Keratinocyte (primary cell): ENCODE results near the gene TRPM2. TPM values are rescaled to one million over a fixed set of nuclear protein-coding genes. Genes with fewer than 3 reads are reported as not detected.

Experiments used
- DNase-seq: peaks from one replicate; pipeline ENCODE4 v3.0.0-alpha.2; 2011; ENCODE audit warnings: low read depth, missing footprints, low spot score
- FAIRE-seq: peaks from 2 replicates; lab custom pipeline; 2011; peaks lifted over from hg19 to GRCh38; lab: Jason Lieb, UNC
- H2AFZ ChIP-seq: 2 replicates; pipeline ENCODE4 v1.6.0; 2012; ENCODE audit warnings: low read length, control low read depth, inconsistent platforms; ENCODE audit not compliant: control insufficient read depth
- H3K27ac ChIP-seq: 2 replicates; pipeline ENCODE4 v1.5.1; 2011; ENCODE audit warnings: low read length; ENCODE audit not compliant: control insufficient read depth, insufficient read depth
- H3K27me3 ChIP-seq: 3 replicates; pipeline ENCODE4 v1.6.0; 2011; ENCODE audit warnings: low read length; ENCODE audit not compliant: control insufficient read depth, insufficient read depth; ENCODE audit errors: extremely low read depth
- H3K36me3 ChIP-seq, 2 experiments: 2 replicates in 1 of 2; 3 replicates in 1 of 2; pipeline ENCODE4 v1.5.1; 2011; ENCODE audit warnings: low read length in 2 of 2, mild to moderate bottlenecking in 1 of 2; ENCODE audit not compliant: control insufficient read depth in 2 of 2, insufficient read depth in 2 of 2; ENCODE audit errors: extremely low read depth in 1 of 2
- H3K4me1 ChIP-seq: 3 replicates; pipeline ENCODE4 v1.5.1; 2011; ENCODE audit warnings: low read length; ENCODE audit not compliant: control insufficient read depth, insufficient read depth; ENCODE audit errors: extremely low read depth
- H3K4me2 ChIP-seq: 3 replicates; pipeline ENCODE4 v1.6.0; 2011; ENCODE audit warnings: low read depth, low read length; ENCODE audit not compliant: control insufficient read depth, insufficient read depth; ENCODE audit errors: extremely low read depth
- H3K4me3 ChIP-seq, 3 experiments: fragments of 200-600 bp in 1 of 3; sonication (generic) in 1 of 3; 2 replicates in 2 of 3; 3 replicates in 1 of 3; pipeline ENCODE4 v1.5.1; 2011 to 2016; ENCODE audit warnings: low read length in 3 of 3, mild to moderate bottlenecking in 3 of 3, control low read depth in 2 of 3, inconsistent platforms in 1 of 3, low read depth in 1 of 3, mixed read lengths in 1 of 3, mixed run types in 1 of 3, moderate library complexity in 1 of 3; ENCODE audit not compliant: control insufficient read depth in 2 of 3, insufficient read depth in 2 of 3; ENCODE audit errors: extremely low read depth in 1 of 3
- H3K79me2 ChIP-seq: 2 replicates; pipeline ENCODE4 v1.6.0; 2012; ENCODE audit warnings: low read length; ENCODE audit not compliant: control insufficient read depth, insufficient read depth
- H3K9ac ChIP-seq: 3 replicates; pipeline ENCODE4 v1.6.0; 2011; ENCODE audit warnings: low read length; ENCODE audit not compliant: control insufficient read depth, insufficient read depth; ENCODE audit errors: extremely low read depth
- H3K9me1 ChIP-seq: 3 replicates; pipeline ENCODE4 v1.6.0; 2011; ENCODE audit warnings: low read length; ENCODE audit not compliant: control insufficient read depth, insufficient read depth; ENCODE audit errors: extremely low read depth
- H3K9me3 ChIP-seq: 2 replicates; pipeline ENCODE4 v1.5.1; 2012; ENCODE audit warnings: low read depth, low read length; ENCODE audit not compliant: control insufficient read depth
- H4K20me1 ChIP-seq: 3 replicates; pipeline ENCODE4 v1.6.0; 2011; ENCODE audit warnings: low read length; ENCODE audit not compliant: control insufficient read depth, insufficient read depth; ENCODE audit errors: extremely low read depth
- EZH2 ChIP-seq: IDR thresholded peaks from one replicate; pipeline ENCODE4 v1.6.1; 2012; ENCODE audit warnings: inconsistent platforms, mild to moderate bottlenecking, low read length, moderate library complexity
- dilution Hi-C: fragments of 300-500 bp; cut with MboI; formaldehyde crosslinking; loops from one replicate; pipeline ENCODE4 v1.7.0; 2020; ENCODE audit warnings: low sequenced_read_pairs; ENCODE audit not compliant: extremely low pct_ligation_motif_present
- polyA plus RNA-seq, 5 experiments: library from polyadenylated mRNA; depleted of rRNA in 3 of 5; stranded (reverse) in 3 of 5; stranded (forward) in 1 of 5; unstranded in 1 of 5; fragments of >200 nt; gene quantifications; 1 replicate in 1 of 5; 2 replicates in 3 of 5; 3 replicates in 1 of 5; pipeline versions ENCODE4 v1.2.1 to v1.2.3, GENCODE V29; 2011 to 2012; ENCODE audit warnings: missing spikeins in 2 of 5, low read depth in 1 of 5, low replicate concordance in 1 of 5
- TF ChIP-seq, protein P1 (sequence below), 3 experiments: IDR thresholded peaks in 1 of 3; conservative IDR thresholded peaks in 1 of 3; optimal IDR thresholded peaks in 1 of 3; 2 replicates in 2 of 3; 3 replicates in 1 of 3; pipeline versions ENCODE3 to v1.5.1; 2011; ENCODE audit warnings: low read length in 3 of 3, mild to moderate bottlenecking in 3 of 3, moderate library complexity in 2 of 3, control low read depth in 1 of 3, inconsistent platforms in 1 of 3; ENCODE audit not compliant: insufficient read depth in 2 of 3; ENCODE audit errors: extremely low read depth in 1 of 3

TRPM2 gene
- polyA plus RNA-seq, 1 donor (not counting 4 experiments of a cell fraction or from before 2014, with no cell fraction given): 0.31 TPM

DNA sequence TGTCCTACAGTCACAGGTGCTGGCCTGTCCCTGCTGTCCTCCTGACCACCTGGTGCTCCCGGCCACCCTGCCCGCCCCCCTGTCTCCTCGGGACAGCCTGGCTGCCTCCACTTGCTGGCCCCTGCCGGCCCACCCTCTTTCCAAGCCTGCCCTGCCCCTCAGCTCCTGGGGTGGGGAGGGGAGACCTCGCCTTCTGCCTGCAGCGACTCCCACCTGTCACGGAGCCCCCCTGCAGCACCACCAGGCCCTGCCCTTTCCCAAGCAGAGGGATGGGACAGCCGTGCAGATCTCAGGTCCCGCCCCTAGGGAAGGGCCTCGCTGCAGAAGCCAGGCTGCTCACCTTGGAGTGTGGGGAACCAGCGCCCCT, 109.4 kb downstream of the TRPM2 start:
- TF ChIP-seq EZH2: no peak
- TF ChIP-seq, protein P1, sequence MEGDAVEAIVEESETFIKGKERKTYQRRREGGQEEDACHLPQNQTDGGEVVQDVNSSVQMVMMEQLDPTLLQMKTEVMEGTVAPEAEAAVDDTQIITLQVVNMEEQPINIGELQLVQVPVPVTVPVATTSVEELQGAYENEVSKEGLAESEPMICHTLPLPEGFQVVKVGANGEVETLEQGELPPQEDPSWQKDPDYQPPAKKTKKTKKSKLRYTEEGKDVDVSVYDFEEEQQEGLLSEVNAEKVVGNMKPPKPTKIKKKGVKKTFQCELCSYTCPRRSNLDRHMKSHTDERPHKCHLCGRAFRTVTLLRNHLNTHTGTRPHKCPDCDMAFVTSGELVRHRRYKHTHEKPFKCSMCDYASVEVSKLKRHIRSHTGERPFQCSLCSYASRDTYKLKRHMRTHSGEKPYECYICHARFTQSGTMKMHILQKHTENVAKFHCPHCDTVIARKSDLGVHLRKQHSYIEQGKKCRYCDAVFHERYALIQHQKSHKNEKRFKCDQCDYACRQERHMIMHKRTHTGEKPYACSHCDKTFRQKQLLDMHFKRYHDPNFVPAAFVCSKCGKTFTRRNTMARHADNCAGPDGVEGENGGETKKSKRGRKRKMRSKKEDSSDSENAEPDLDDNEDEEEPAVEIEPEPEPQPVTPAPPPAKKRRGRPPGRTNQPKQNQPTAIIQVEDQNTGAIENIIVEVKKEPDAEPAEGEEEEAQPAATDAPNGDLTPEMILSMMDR (optimal IDR thresholded peaks at IDR 0.05 in 1 of 3, IDR thresholded peaks at IDR 0.05 in 1 of 3, conservative IDR thresholded peaks at IDR 0.05 in 1 of 3; ENCODE audit: extremely low read depth in 1 of 3, insufficient read depth in 2 of 3, low read length in 3 of 3): no peak
- Histone ChIP-seq H2AFZ (no peak overlapping the region), H3K79me2 (no peaks in the 10 kb centered on the region), H4K20me1 (no peaks in the 10 kb centered on the region), H3K9ac (no peak overlapping the region), H3K36me3 (no peaks in the 10 kb centered on the region), H3K27me3 (no peaks in the 10 kb centered on the region), H3K4me3 (no peak overlapping the region), H3K9me1 (no peaks in the 10 kb centered on the region), H3K4me2 (no peak overlapping the region), H3K27ac (no peak overlapping the region), H3K4me1 (no peaks in the 10 kb centered on the region), H3K9me3 (peaks cover 3% of the 10 kb centered on the region)
- dilution Hi-C loops: no loop called here
- no peak for DNase-seq
- FAIRE-seq: no peak

GRCh38 chr21:44463724-44464123, 110.3 kb downstream of the TRPM2 start:
- no peak overlapping the region for H3K4me3 ChIP-seq
- H3K27ac ChIP-seq: no peak overlapping the region
- H2AFZ ChIP-seq: no peak overlapping the region
- H4K20me1 ChIP-seq: no peaks in the 10 kb centered on the region
- H3K9ac ChIP-seq: no peak overlapping the region
- H3K27me3 ChIP-seq: no peaks in the 10 kb centered on the region
- TF ChIP-seq, protein P1 (optimal IDR thresholded peaks at IDR 0.05 in 1 of 3, IDR thresholded peaks at IDR 0.05 in 1 of 3, conservative IDR thresholded peaks at IDR 0.05 in 1 of 3; ENCODE audit: extremely low read depth in 1 of 3, insufficient read depth in 2 of 3, low read length in 3 of 3): no peak
- no peak for TF ChIP-seq EZH2
- no peaks in the 10 kb centered on the region for H3K79me2 ChIP-seq
- dilution Hi-C loops: no loop called here
- H3K4me2 ChIP-seq: no peak overlapping the region
- no peaks in the 10 kb centered on the region for H3K4me1 ChIP-seq
- H3K9me1 ChIP-seq: no peaks in the 10 kb centered on the region
- no peak for DNase-seq
- H3K9me3 ChIP-seq: peaks cover 3% of the 10 kb centered on the region
- FAIRE-seq: no peak
- no peaks in the 10 kb centered on the region for H3K36me3 ChIP-seq
